Natural killer cell (primary cell): ENCODE results near the gene SH2D3A. TPM values are rescaled to one million over a fixed set of nuclear protein-coding genes. Genes with fewer than 3 reads are reported as not detected.

ENCODE experiments used
- ATAC-seq, 3 donors: fragments of 150-1000 bp in 2 of 3; fragments of 200-7000 bp in 1 of 3; cut with Tn5 transposase; 1 replicate in 1 of 3; 2 replicates in 2 of 3; pipeline ENCODE4 v1.10.0; 2021; ENCODE audit warnings: mild to moderate bottlenecking in 2 of 3, moderate library complexity in 2 of 3
- DNase-seq, 2 donors: peaks; one replicate each; pipeline versions ENCODE4 v3.0.0 to v3.0.0-alpha.2; 2013 to 2021; ENCODE audit warnings: mixed read lengths in 1 of 2
- H3K27ac ChIP-seq: one replicate; pipeline ENCODE4 v1.5.1; 2013; ENCODE audit warnings: mild to moderate bottlenecking, low read length
- H3K27me3 ChIP-seq: one replicate; pipeline ENCODE4 v1.6.1; 2013; ENCODE audit warnings: low read length; ENCODE audit not compliant: control insufficient read depth, insufficient read depth
- H3K36me3 ChIP-seq: one replicate; pipeline ENCODE4 v1.6.1; 2013; ENCODE audit warnings: low read length; ENCODE audit not compliant: control insufficient read depth, insufficient read depth
- H3K4me1 ChIP-seq: one replicate; pipeline ENCODE4 v1.6.1; 2013; ENCODE audit warnings: low read length; ENCODE audit not compliant: control insufficient read depth, insufficient read depth
- H3K4me3 ChIP-seq: one replicate; pipeline ENCODE4 v1.5.1; 2013; ENCODE audit warnings: low read length
- H3K9me3 ChIP-seq: one replicate; pipeline ENCODE4 v1.6.1; 2013; ENCODE audit warnings: low read length; ENCODE audit not compliant: control insufficient read depth, insufficient read depth
- H3K27ac Mint-ChIP-seq, 2 donors: one replicate each; pipeline ENCODE4 v1.8.0; 2022; ENCODE audit warnings: mild to moderate bottlenecking in 2 of 2, mixed read lengths in 2 of 2, moderate library complexity in 1 of 2
- H3K27me3 Mint-ChIP-seq, 2 donors: one replicate each; pipeline ENCODE4 v1.8.0; 2022; ENCODE audit warnings: low read depth in 2 of 2, mixed read lengths in 2 of 2
- H3K36me3 Mint-ChIP-seq: one replicate; pipeline ENCODE4 v1.8.0; 2022; ENCODE audit warnings: mixed read lengths
- H3K4me1 Mint-ChIP-seq, 2 donors: one replicate each; pipeline ENCODE4 v1.8.0; 2022; ENCODE audit warnings: mixed read lengths in 2 of 2
- H3K4me3 Mint-ChIP-seq: one replicate; pipeline ENCODE4 v1.8.0; 2022; ENCODE audit warnings: mild to moderate bottlenecking, moderate library complexity, mixed read lengths
- H3K9me3 Mint-ChIP-seq, 2 donors: one replicate each; pipeline ENCODE4 v1.8.0; 2022; ENCODE audit warnings: mixed read lengths in 2 of 2
- WGBS: methylation state at CpG from one replicate; pipeline ENCODE4 v1.1.7; 2013; ENCODE audit warnings: missing lambda C conversion rate; ENCODE audit not compliant: insufficient coverage; 5-methylcytosine and 5-hydroxymethylcytosine counted together
- intact Hi-C: fragments of 100-400 bp; cut with micrococcal nuclease; formaldehyde crosslinking; loops from one replicate; pipeline ENCODE4 v1.14.2; 2022
- total RNA-seq, 4 donors: library from RNA; stranded (reverse); fragments of 120-200 nt in 1 of 4; gene quantifications; one replicate each; pipeline versions ENCODE4 v1.2.3 to v1.2.4, GENCODE V29; 2013 to 2022
- TF ChIP-seq, protein P1 (sequence below): fragments of 200-600 bp; IDR thresholded peaks from one replicate; pipeline ENCODE4 v1.8.0; 2022; ENCODE audit warnings: antibody characterized with exemption

Gene SH2D3A
- total RNA-seq, 3 donors from 2014 or later (not counting 1 experiment from before 2014, with no cell fraction given) = 14.6 to 20.1 (median 15.3) TPM

DNA sequence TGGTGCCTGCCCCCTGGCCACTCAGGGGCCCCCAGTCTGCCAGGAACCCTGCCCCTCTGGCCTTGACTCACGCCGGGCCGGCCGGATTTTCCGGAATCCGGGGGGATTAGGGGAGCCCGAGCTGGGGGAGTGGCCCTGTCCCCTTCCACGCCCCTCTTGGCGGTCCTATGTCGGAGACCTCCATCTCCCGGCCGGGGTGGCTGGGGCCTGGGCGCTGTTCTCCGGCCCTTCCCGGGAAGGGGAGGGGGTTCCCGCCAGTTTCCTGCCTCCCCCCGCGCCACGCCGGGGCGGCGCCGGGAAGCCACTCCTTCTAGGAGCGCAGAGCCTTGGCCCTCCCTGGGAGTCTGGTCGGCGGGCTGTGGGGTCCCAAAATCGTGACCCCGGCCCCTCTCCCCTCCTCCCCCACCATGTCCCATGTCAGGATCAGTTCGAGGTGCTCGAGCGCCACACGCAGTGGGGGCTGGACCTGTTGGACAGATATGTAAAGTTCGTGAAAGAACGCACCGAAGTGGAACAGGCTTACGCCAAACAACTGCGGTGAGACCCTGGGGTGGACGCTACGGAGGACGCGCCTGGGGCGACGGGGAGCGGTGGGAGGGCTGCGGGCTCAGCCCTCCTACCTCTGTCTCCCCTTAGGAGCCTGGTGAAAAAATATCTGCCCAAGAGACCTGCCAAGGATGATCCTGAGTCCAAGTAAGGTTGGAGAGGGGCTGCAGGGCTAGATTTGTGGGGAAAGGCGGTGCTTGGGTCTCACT lies 26.5 kb downstream of the SH2D3A start:
- peak overlapping the region; percentile 54 for H3K4me3 ChIP-seq
- Mint-ChIP-seq H3K36me3 (no peaks in the 10 kb centered on the region), H3K4me1 (peaks cover 29 to 41% of the 10 kb centered on the region in 2 donors), H3K4me3 (peak overlapping the region; percentile 17), H3K27me3 (no peaks in the 10 kb centered on the region), H3K27ac (peak overlapping the region; percentile 8 to 98), H3K9me3 (no peaks in the 10 kb centered on the region)
- H3K36me3 ChIP-seq = no peaks in the 10 kb centered on the region
- no peak overlapping the region for H3K27ac ChIP-seq
- 3% methylated on average over 45 of the region's 46 CpGs for WGBS
- H3K9me3 ChIP-seq = no peaks in the 10 kb centered on the region
- H3K4me1 ChIP-seq = peaks cover 48% of the 10 kb centered on the region
- TF ChIP-seq, protein P1, sequence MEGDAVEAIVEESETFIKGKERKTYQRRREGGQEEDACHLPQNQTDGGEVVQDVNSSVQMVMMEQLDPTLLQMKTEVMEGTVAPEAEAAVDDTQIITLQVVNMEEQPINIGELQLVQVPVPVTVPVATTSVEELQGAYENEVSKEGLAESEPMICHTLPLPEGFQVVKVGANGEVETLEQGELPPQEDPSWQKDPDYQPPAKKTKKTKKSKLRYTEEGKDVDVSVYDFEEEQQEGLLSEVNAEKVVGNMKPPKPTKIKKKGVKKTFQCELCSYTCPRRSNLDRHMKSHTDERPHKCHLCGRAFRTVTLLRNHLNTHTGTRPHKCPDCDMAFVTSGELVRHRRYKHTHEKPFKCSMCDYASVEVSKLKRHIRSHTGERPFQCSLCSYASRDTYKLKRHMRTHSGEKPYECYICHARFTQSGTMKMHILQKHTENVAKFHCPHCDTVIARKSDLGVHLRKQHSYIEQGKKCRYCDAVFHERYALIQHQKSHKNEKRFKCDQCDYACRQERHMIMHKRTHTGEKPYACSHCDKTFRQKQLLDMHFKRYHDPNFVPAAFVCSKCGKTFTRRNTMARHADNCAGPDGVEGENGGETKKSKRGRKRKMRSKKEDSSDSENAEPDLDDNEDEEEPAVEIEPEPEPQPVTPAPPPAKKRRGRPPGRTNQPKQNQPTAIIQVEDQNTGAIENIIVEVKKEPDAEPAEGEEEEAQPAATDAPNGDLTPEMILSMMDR = no peak
- intact Hi-C loops = no loop called here
- H3K27me3 ChIP-seq = no peaks in the 10 kb centered on the region
- ATAC-seq = no peak
- DNase-seq = peak in 1 of 2 donors; percentile 41

- Histone ChIP-seq H3K27me3 (no peaks in the 10 kb centered on the region), H3K36me3 (peaks cover 2% of the 10 kb centered on the region), H3K9me3 (no peaks in the 10 kb centered on the region), H3K4me3 (peak overlapping the region; percentile 54), H3K4me1 (peaks cover 53% of the 10 kb centered on the region), H3K27ac (no peak overlapping the region)
- peak overlapping the region; percentile 50 for H3K4me3 Mint-ChIP-seq
- WGBS = under 1% methylated on average over 27 of the region's 34 CpGs
- DNase-seq (no peak), ATAC-seq (no peak)
- TF ChIP-seq, protein P1 = no peak
- H3K4me1 Mint-ChIP-seq = peaks cover 29 to 41% of the 10 kb centered on the region in 2 donors
- no peaks in the 10 kb centered on the region for H3K27me3 Mint-ChIP-seq
- no peaks in the 10 kb centered on the region for H3K36me3 Mint-ChIP-seq
- peak overlapping the region in 1 of 2 donors; percentile 98 for H3K27ac Mint-ChIP-seq
- H3K9me3 Mint-ChIP-seq = no peaks in the 10 kb centered on the region
- intact Hi-C loops = loop anchor here (5.0 kb wide), 1 partner anchor 223 kb away; no protein-coding TSS in a partner anchor
Observed at GRCh38 chr19:6739883-6740588, 27.2 kb downstream of the SH2D3A start.

DNA sequence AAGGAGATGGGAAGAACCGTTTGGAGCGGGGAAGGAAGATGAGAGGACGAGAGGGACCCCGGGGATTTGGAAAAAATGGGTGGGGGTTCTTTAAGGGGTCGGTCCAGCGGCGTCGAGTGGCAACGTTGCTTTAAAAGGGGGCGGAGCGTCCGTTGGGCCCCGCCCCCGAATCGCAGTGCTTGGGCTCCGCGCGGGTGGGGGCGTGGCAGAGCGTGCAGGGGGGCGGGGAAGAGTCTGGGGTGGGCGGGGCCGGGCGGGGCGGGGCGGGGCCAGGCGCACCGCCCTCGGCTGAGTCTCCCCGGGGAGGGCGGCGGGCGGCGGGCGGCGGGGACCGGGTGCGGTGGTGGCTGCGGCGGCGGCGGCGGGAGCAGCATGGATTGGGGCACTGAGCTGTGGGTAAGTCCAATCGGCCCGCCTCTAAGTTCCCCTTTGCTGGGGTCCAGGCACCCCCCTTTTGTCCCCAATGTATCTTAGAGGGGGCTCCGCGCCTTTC lies 27.8 kb downstream of the SH2D3A start, which contains the start of gene TRIP10:
Gene TRIP10, plus strand, starts transcription at position 291 of the 493 bp plus-strand sequence. Its CDS starts 82 bp downstream, at position 373.
- no peaks in the 10 kb centered on the region for H3K9me3 ChIP-seq
- H3K27me3 ChIP-seq = no peaks in the 10 kb centered on the region
- peak within 1 kb of the TSS; percentile 54 for H3K4me3 ChIP-seq
- intact Hi-C loops = loop anchor here (5.0 kb wide), 1 partner anchor 222 kb away; no protein-coding TSS in a partner anchor
- peak within 1 kb of the TSS; percentile 66 for H3K27ac ChIP-seq
- ATAC-seq (peak; percentile 16 to 47 (median 17)), DNase-seq (peak; percentile 78 to 91)
- Mint-ChIP-seq H3K36me3 (no peaks in the 10 kb centered on the region), H3K27me3 (no peaks in the 10 kb centered on the region), H3K4me1 (peaks cover 29 to 41% of the 10 kb centered on the region in 2 donors), H3K27ac (peak within 1 kb of the TSS; percentile 98), H3K9me3 (no peaks in the 10 kb centered on the region), H3K4me3 (peak within 1 kb of the TSS; percentile 96)
- peaks cover 53% of the 10 kb centered on the region for H3K4me1 ChIP-seq
- TF ChIP-seq, protein P1 = no peak
- under 1% methylated on average over 47 of the region's 47 CpGs for whole genome bisulfite sequencing
- H3K36me3 ChIP-seq = peaks cover 2% of the 10 kb centered on the region
